Colonic mucosa (tissue), 4 donors: ENCODE data around the gene LDLRAD2. TPM values are rescaled to one million over a fixed set of nuclear protein-coding genes. Genes with fewer than 3 reads are reported as not detected.

Experiments
- DNase-seq: peaks from one replicate; pipeline ENCODE4 v3.0.0-alpha.2; 2020
- H3K27ac ChIP-seq: fragments of 200-600 bp; one replicate; pipeline ENCODE4 v1.8.0; 2021
- H3K27me3 ChIP-seq: fragments of 200-600 bp; one replicate; pipeline ENCODE4 v1.8.0; 2021
- H3K36me3 ChIP-seq: fragments of 200-600 bp; one replicate; pipeline ENCODE4 v1.8.0; 2021
- H3K4me1 ChIP-seq: fragments of 200-600 bp; one replicate; pipeline ENCODE4 v1.8.0; 2021; ENCODE audit warnings: mild to moderate bottlenecking
- H3K4me3 ChIP-seq: fragments of 200-600 bp; one replicate; pipeline ENCODE4 v1.8.0; 2021
- H3K9ac ChIP-seq, 2 donors: one replicate each; pipeline ENCODE4 v1.7.0; 2013; ENCODE audit warnings: control low read depth in 2 of 2, low read depth in 2 of 2, low read length in 2 of 2
- H3K9me3 ChIP-seq: fragments of 200-600 bp; one replicate; pipeline ENCODE4 v1.8.0; 2021
- CTCF ChIP-seq: fragments of 200-600 bp; IDR thresholded peaks from one replicate; pipeline ENCODE4 v1.8.0; 2022; ENCODE audit warnings: antibody characterized with exemption, mild to moderate bottlenecking
- intact Hi-C: fragments of 100-400 bp; cut with DNase I; formaldehyde crosslinking; loops from one replicate; pipeline ENCODE4 v1.14.1; 2022
- total RNA-seq, 2 donors: library from RNA; stranded (reverse); fragmentation: NEBNext Ultra II Directional in 1 of 2; extraction: Animal tissue kit (Norgen Biotek cat#: 25700) in 1 of 2; gene quantifications; one replicate each; pipeline ENCODE4 v1.2.1, GENCODE V29; 2021
- donor health status: healthy.
- donor health status: DM: no; HTN: no; CAD: no.
- donor health status: DM: no; HTN: no; CAD: no.

The LDLRAD2 gene
- total RNA-seq, 2 donors from 2014 or later: 0.08 to 0.25 TPM

- no peak for TF ChIP-seq CTCF
- no peak for DNase-seq
- H3K9ac ChIP-seq: no peak overlapping the region
- no peak overlapping the region for H3K27ac ChIP-seq
- H3K9me3 ChIP-seq: no peaks in the 10 kb centered on the region
- H3K27me3 ChIP-seq: no peaks in the 10 kb centered on the region
- no peak overlapping the region for H3K4me3 ChIP-seq
- peaks cover 7% of the 10 kb centered on the region for H3K36me3 ChIP-seq
- intact Hi-C loops: no loop called here
- no peaks in the 10 kb centered on the region for H3K4me1 ChIP-seq
Observed at GRCh38 chr1:21860971-21861370, 48.9 kb downstream of the LDLRAD2 start.

GRCh38 chr1:21861602-21862429, 49.8 kb downstream of the LDLRAD2 start:
- no peak for TF ChIP-seq CTCF
- no peak overlapping the region for H3K27ac ChIP-seq
- DNase-seq: no peak
- intact Hi-C loops: no loop called here
- no peaks in the 10 kb centered on the region for H3K4me1 ChIP-seq
- H3K27me3 ChIP-seq: no peaks in the 10 kb centered on the region
- H3K36me3 ChIP-seq: peaks cover 7% of the 10 kb centered on the region
- no peak overlapping the region for H3K9ac ChIP-seq
- no peak overlapping the region for H3K4me3 ChIP-seq
- H3K9me3 ChIP-seq: no peaks in the 10 kb centered on the region

GRCh38 chr1:21863981-21864380, 51.9 kb downstream of the LDLRAD2 start:
- H3K27ac ChIP-seq: no peak overlapping the region
- H3K36me3 ChIP-seq: peaks cover 7% of the 10 kb centered on the region
- H3K9ac ChIP-seq: no peak overlapping the region

GRCh38 chr1:21864730-21865129, 52.7 kb downstream of the LDLRAD2 start:
- intact Hi-C loops: no loop called here
- TF ChIP-seq CTCF: no peak

More at GRCh38 chr1:21863981-21864380, 51.9 kb downstream of the LDLRAD2 start:
- Histone ChIP-seq H3K9me3 (no peaks in the 10 kb centered on the region), H3K4me1 (no peaks in the 10 kb centered on the region), H3K4me3 (no peak overlapping the region), H3K27me3 (no peaks in the 10 kb centered on the region)
- intact Hi-C loops: no loop called here
- no peak for TF ChIP-seq CTCF
- DNase-seq: no peak

GRCh38 chr1:21865609-21865942, 53.5 kb downstream of the LDLRAD2 start:
- peaks cover 7% of the 10 kb centered on the region for H3K36me3 ChIP-seq
- intact Hi-C loops: no loop called here
- no peak for TF ChIP-seq CTCF
- no peaks in the 10 kb centered on the region for H3K4me1 ChIP-seq
- H3K27me3 ChIP-seq: no peaks in the 10 kb centered on the region
- H3K4me3 ChIP-seq: no peak overlapping the region
- DNase-seq: no peak
- H3K9ac ChIP-seq: no peak overlapping the region
- no peak overlapping the region for H3K27ac ChIP-seq
- H3K9me3 ChIP-seq: no peaks in the 10 kb centered on the region

More at GRCh38 chr1:21864730-21865129, 52.7 kb downstream of the LDLRAD2 start:
- Histone ChIP-seq H3K9me3 (no peaks in the 10 kb centered on the region), H3K36me3 (peaks cover 7% of the 10 kb centered on the region), H3K4me1 (no peaks in the 10 kb centered on the region), H3K27me3 (no peaks in the 10 kb centered on the region), H3K9ac (no peak overlapping the region), H3K27ac (no peak overlapping the region), H3K4me3 (no peak overlapping the region)
- DNase-seq: no peak
